Hematopoietic multipotent progenitor cell treated with erythropoietin and hydrocortisone succinate and interleukin-3 and kit ligand, for 8 days (in vitro differentiated cells): Measurements from ENCODE around the gene NET1.

Experiments
- DNase-seq: peaks from one replicate; pipeline ENCODE4 v3.0.0-alpha.2; 2015

NET1 gene

DNA sequence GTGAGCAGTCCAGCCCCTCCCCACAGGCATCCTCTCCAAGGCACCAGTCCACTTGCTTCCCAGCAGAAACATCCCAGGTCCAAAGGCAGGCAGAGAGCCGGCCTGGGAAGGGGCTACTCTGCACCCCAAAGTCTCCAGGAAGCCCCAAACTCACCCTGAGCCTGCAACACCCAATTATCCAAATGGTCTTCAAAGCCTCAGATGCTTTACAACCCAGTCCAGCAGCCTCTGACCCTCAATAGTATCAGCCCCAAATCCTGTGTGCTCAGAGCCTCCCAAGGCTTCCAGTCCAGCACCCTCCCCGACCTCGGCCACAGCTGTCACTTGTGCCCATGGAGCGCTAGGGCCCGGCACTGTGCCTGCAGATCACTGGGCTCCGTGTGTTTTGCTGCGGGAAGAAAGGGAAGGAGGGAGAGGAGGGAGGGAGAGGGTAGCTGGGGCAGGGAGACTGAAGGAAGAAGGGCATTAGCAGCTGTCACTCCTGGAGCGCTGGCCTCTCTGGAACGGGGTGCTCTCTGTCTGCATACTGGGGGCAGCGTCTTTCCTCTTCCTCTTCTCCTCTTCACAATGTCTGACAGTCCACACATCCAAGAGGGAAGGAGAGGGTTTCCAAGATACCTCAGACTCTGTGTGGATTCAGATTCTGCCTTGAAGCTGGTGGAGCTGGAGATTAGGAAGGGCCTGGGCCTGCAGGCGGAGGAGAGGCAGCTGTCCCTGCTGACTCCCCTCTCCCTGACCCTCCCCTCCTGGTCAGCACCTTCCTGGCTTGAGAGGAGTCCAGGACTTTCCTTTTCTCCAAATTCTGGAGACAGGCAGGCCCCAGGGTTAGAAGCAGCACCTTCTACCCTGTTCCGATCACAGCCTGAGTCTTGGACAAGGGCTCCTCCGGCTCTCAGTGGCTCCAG lies 73.8 kb downstream of the NET1 start:
- no peak for DNase-seq

DNA sequence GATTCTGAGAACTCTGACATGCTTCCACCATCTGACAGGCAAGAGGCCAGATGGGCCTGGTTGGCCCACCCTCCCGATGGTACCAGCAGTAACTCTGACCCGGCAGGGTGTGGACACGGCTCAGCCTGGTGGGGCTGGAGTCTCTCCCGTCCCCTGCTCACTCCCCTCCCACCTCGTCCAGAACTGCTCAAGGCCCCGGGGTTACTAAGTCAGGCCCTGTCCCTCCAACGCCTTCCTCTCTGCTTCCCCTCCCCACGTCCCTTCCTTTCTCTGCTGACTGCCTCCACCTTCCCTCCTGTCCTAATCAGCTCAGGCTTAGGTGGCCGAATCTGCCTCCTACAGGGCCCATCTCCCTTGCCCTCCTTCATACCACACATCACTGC lies 74.5 kb downstream of the NET1 start:
- DNase-seq: no peak

DNA sequence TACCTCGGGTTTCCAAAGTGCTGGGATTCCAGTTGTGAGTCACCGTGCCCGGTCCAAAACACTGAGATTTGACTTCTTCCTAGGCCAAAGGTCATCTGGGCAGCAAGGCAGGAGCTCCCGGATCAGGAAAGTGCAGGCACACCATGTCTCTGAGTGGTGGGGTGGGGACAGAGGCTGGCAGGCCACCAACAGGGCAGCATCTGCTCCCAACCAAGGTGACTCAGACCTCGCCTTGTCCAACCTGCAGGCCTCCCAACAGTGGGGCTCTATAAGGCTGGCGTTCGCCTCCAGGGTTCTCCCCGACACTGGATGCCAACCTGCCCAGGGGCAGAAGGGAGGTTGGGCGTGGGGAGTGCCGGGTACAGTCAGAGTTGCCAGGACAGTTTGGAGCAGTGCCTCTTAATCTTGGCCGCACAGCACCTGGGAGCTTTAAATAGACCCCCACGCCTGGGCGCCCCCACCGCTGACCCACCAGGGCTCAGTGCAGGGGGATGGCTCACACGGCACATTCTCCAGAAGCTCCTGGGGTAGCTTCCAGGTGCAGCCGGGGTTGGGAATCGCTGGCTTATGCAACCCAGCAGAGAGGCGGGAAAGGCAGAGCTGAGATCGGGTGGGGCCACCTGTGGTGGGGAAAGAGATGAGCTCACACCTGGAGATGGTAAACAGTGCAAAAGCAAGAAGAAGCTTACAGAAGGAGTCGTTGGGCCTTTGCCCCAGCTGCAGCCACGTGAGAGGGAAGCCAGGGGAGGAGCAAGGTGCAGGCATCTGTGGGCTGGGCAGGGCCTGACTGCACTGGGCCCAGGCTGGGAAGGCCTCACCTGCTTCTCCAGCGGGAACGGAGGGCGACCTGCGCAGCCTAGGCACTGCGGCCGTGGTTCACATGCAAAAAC lies 76.2 kb downstream of the NET1 start:
- DNase-seq: no peak

DNA sequence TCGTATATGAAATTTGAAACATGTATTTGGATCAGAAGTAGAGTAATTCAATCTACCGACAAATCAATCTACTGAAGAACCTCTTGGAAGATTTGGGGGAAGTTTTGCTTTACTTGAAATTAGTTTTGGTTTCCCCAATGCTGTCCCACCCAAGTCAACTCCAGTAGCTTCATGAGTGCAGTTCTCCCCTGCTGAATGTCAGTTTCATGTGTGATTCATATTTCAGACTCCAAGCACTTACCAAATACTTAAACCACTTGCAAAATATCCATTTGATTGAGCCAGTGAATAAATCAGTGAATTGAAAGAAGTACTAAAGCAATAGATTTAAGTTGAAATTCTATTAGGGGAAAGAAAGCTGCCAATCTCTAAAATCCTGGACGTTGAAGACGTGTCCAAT lies 77.7 kb downstream of the NET1 start:
- DNase-seq: no peak

GRCh38 chr10:5490698-5491464 lies 78.5 kb downstream of the NET1 start:
- DNase-seq: no peak

DNA sequence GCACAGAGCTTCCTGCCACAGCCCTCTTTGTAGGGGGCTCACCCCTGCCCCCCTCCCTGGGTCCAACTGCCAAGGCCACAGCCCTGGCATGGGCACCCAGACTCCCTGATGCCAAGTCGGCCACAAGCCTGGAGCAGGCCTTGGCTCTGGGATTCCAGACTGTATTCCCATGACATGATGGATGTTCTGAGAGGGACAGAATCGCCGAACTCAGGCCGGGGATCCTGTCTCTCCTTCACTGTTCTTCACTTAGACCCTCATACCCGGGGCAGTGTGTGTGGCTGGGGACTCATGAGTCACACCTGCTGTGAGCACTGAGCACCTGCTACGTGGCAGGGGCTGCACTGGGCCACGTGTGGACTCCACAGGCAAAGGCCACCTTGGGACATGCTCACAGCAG lies 79.1 kb downstream of the NET1 start:
- DNase-seq: no peak

GRCh38 chr10:5492322-5492855 lies 80.0 kb downstream of the NET1 start:
- no peak for DNase-seq

GRCh38 chr10:5492929-5493576 lies 80.7 kb downstream of the NET1 start:
- no peak for DNase-seq

- no peak for DNase-seq
Measured at GRCh38 chr10:5493691-5494090, 81.3 kb downstream of the NET1 start.

DNA sequence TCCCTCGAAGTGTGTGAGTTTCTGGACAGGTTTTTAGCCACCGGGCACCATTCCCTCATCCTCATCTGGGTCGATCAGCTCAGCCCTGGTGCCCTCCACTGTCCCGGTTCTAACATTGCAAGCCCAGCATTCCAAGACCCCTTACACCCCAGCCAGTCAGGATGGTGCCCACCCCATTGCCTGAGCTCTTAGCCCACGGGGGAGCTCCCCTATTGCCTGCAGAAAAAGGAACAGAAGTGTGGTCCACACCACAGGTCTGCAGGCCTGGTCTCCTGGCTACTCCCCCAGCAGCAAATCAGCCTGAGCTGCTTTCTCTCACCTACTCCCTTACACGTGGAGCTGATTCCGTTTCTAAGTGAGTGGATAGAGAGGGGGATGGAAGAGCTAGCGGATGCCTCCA lies 82.3 kb downstream of the NET1 start:
- no peak for DNase-seq

DNA sequence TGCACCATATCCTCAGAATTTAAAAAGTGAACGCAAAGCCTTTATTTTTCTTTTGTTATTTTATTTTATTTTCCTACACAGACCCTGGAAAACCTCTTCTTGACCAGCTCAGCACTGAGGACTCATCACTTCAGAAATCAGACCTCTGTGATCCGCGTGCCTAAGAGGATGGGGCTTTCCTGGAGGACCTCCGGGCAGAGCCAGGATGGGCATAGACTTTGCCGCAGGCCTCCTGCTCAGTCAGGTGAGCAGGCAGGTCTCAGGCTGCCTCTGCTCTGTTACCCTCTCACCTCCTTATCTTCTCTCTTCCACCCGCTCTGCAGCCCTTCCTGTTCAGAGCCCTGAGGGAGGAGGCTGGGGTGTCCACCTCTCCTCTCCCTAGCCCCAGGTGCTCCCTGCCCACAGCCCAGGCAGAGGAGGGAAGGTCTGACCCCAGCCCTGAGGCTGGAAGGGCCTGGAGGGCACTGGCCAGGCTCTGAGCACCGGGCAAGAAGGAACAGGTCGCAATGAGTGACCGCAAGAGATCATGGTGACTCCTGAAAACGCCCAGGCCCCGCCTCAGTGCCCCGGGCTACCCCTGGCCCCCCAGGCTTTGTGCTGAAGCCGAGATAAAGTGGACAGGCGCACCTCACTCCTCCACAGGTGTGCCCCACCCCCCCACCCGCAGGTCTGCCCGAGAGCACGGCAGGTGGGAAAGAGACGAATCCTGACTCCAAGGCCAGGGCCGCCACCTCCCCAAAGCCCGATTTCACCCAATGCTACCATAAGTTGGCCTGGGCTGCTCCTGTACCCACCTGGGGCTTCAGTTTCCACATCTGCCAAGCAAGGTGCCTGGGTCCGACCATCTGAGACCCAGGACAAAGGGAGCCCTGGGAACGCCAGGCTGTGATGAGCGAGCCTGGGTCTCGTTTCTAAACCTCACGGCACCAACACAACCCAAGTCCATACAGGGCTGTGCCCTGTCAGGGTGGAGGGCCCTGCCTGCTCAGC lies 84.2 kb downstream of the NET1 start:
- no peak for DNase-seq

DNA sequence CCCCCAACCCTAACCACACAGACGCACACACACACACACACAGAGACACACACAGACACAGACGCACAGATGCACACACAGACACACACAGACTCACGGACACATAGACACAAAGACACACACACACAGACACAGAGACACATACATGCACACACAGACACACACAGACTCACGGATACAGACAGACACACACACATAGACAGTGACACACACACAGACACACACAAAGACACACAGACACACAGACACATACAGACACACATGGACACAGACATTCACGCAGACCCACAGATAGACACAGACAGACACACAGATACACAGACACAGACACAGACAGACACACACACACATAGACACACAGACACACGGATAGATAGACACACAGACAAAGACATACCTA lies 84.9 kb downstream of the NET1 start:
- no peak for DNase-seq

- no peak for DNase-seq
Measured at GRCh38 chr10:5497948-5498730, 85.8 kb downstream of the NET1 start.

DNA sequence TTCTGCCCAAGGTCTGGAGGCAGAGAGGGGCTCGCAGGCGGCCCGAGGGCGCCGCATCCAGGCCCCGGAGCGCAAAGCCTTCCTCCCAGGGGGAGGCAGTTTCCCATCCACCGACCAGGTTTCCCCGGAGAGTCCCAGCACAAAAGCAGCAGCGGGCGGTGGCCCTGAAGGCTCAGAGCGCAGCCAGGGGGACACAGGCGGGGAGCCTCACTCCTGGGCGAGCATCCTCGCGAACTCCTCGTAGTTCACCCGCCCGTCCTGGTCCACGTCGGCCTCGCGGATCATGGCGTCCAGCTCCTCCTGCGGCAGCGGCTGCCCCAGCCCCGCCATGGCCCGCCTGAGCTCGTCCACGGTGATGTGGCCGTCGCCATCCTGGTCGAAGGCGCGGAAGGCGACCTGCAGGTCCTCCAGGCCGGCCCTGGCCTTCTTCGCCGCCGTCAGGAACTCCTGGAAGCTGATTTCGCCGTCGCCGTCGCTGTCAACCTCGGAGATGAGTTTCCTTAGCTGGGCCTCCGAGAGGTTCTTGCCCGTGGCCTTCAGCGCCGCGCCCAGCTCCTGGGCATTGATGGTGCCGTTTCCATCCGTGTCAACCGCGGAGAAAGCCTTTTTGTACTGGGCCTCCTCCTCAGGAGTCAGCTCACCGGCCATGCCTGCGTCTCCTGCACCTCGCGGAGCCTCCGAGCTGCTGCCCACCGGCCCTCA lies 86.6 kb downstream of the NET1 start:
- no peak for DNase-seq

GRCh38 chr10:5499493-5500140 lies 87.3 kb downstream of the NET1 start, which contains the start of gene CALML5:
Gene CALML5, minus strand, starts transcription at chr10:5499570. Its CDS starts 132 bp downstream, at chr10:5499438.
- no peak for DNase-seq

GRCh38 chr10:5500162-5500670 lies 87.9 kb downstream of the NET1 start:
- no peak for DNase-seq

DNA sequence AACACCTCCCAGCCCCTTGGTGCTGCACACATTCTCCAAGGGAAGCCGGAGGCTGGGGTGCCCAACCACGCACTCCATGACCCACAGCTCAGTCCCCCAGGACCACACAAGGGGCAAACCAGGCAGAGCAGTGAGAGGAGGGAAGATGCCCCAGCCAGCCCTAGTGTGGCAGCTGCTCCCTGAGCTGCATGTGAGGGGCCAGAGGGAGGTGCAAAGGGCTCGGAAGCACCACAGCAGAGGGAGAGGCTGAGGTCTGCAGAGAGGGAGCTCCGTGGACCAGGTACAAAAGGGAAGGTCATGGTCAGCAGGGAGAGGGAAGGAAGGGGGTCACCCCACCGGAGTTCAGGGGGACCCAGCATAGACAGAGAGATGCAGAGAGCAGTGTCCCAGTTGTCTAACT lies 88.6 kb downstream of the NET1 start:
- no peak for DNase-seq

DNA sequence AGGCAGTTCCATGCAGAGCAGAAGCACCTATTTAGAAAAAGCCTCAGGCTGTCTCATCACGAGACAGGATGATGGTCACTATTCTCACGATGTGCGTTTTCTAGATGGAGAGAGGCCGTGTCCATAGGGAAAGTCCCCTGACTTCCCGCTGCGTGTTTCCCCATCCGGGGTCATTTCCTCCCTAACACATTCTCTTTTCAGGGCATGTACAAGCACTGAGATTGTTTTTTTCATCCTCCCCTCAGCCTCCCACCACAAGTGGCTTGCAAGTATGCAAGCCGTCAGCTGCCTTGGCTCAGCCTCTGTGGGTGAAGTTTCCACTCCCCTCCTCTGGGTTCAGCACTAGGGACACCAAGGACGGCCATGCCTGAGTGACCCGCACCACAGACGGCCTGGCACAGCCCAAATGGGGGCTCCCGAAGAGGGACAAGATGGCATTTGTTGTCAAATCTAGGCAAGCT lies 89.7 kb downstream of the NET1 start:
- DNase-seq: no peak
